Hematopoietic multipotent progenitor cell (in vitro differentiated cells): ENCODE results near the gene ABCB6. TPM values are rescaled to one million over a fixed set of nuclear protein-coding genes. Genes with fewer than 3 reads are reported as not detected.
"Not testable (repeated sequence)": the region's sequence is repeated elsewhere in the genome, so short reads cannot be mapped to it uniquely, and the experiment has no call there.

Source experiments
- DNase-seq, 3 donors: peaks; one replicate each; pipeline ENCODE4 v3.0.0-alpha.2; 2011 to 2015; ENCODE audit warnings: low read depth in 2 of 3, low spot score in 2 of 3
- total RNA-seq: library from RNA; depleted of rRNA; stranded (reverse); fragments of >200 nt; gene quantifications from one replicate; pipeline ENCODE4 v1.2.3, GENCODE V29; 2012

The ABCB6 gene
- total RNA-seq, 1 donor: 11.3 TPM

- no peak for DNase-seq
Measured at GRCh38 chr2:219215871-219216534, 2.8 kb downstream of the ABCB6 start.

DNA sequence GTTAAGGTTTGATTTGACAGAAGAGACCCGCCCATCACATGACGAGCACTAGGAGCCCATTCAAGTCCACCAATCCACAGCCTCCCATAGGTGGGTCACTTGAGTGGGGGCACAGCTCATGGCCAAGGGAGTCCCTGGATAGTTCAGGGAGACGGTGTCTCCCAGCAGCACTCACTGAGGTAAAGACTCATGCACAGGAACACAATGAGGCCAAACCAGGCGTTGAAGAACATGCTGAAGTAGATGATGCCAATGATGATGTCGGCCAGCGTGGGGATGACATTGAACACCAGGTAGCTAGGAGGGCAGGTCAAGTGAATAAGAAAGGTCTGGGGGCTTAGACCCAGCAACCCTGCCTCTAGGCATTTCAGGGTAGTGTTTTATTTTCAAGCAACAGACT, 4.0 kb downstream of the ABCB6 start:
- DNase-seq: no peak

DNA sequence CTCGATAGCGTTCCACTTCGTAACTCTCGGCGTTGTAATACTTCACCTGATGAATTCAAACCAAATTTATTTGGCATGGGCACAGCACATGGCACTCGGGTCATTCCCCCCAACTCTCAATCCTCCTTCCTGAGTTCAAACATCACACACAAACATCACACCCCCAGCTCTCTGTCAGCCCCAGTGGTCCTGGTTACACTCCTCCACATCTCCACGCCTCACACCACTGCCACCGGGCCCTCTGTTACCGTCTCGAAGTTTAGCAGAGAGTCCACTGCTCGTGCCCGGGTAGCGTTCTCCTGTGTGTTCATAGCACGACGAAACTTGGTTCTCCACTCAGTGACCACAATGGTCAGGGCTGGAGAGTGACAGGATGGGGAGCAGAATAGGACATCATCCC, 4.6 kb downstream of the ABCB6 start:
- DNase-seq: no peak

- DNase-seq: no peak
Measured at GRCh38 chr2:219213486-219214071, 5.2 kb downstream of the ABCB6 start.

- DNase-seq: no peak
Measured at GRCh38 chr2:219213026-219213415, 5.7 kb downstream of the ABCB6 start.

DNA sequence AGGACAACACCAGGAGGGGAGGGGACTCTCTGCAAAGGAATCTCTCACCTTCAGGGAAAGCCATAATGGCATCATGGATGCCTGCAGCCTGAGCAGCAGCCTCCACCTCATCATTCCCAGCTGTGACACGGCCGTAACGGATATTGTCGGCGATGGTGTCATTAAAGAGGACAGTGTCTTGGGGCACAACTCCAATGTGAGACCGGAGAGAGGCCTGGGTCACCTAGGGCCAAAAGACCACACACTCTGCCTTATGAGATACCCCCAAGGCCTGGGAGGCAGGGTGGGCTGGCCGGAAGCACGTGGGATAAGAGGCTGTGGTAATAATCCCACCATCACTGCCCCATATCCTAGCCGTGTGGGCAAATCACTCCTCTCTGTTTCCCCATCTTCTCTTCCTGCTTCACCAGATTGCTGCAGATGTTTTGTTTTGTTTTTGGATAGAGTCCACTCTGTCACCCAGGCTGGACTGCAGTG, 7.8 kb downstream of the ABCB6 start:
- DNase-seq: no peak

GRCh38 chr2:219210196-219210885, 8.4 kb downstream of the ABCB6 start:
- no peak for DNase-seq

DNA sequence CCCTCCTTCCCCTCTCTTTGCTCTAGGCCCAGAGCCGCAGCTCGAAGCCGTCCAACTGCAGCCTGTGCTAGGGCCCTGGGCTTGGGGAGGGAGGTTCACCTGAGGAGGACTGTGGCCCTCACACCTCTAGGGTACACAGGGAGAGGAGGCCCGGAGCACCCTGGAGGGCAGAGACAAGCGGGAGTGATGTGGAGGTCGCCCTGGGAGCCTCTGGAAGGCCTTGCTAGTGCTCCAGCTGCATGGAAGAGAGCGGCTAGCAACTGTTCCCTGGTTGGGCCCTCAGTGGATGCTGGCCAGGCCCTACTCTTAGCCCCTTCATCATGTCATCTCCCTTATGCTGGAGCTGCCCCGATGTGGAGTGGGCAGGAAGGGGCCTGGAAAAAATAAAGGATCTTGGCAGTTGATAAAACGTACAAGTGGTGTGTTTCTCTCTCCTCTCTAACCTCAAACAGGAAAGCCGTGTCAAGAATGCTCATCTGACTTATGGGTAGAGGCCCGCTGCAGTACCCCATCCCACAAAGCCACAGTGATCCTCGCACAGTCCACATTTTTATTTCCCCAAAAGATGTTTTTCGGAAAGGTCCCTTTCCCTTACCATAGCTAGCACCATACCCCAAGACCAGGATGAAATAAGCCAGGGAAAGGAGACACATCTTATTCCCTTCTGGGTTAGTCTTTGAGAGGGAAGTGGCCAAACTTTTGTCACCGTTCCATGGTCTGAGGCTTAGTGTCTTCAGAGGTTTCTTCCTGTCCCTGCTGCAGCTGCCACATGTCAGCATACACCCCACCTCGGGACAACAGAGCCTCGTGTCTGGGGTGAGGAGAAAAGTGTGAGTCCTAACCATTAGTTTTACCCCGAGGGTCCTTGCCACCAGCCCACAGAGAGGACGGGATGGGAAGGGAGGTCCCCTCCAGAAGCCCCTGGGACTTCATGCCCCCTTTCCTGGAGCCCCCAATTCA, 9.2 kb downstream of the ABCB6 start:
- peak in 1 of 3 donors; percentile 33 for DNase-seq

GRCh38 chr2:219207884-219208740, 10.6 kb downstream of the ABCB6 start:
- DNase-seq: no peak

DNA sequence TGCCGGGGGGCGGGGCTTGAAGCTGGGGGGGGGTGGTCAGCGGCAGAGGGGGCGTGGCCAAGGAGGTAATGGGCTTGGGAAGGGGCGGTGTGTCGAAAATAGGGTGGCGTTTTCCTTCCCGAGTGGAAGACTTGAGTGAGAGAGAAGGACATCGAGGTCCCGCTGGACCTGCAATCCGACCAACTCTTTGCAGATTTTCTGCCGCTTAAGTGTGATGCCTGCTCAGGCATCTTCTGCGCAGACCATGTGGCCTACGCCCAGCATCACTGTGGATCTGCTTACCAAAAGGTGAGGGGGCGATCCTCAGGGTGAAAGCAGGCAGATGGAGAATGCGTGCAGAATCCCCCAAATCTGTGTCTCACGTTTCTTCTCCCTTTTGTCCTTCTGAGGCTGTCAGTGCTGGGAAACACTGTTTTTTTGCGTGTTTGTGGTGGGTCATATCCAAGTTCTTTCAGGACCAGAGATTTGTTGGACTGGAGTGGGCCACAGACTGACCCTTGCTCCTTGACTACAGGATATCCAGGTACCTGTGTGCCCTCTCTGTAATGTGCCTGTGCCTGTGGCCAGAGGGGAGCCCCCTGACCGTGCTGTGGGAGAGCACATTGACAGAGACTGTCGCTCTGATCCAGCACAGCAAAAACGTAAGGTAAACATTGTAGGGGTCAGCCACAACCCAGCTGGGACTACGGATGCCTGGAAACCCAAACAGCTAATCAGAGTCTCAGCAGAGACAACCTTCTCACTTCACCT, 11.4 kb downstream of the ABCB6 start:
- DNase-seq: no peak

DNA sequence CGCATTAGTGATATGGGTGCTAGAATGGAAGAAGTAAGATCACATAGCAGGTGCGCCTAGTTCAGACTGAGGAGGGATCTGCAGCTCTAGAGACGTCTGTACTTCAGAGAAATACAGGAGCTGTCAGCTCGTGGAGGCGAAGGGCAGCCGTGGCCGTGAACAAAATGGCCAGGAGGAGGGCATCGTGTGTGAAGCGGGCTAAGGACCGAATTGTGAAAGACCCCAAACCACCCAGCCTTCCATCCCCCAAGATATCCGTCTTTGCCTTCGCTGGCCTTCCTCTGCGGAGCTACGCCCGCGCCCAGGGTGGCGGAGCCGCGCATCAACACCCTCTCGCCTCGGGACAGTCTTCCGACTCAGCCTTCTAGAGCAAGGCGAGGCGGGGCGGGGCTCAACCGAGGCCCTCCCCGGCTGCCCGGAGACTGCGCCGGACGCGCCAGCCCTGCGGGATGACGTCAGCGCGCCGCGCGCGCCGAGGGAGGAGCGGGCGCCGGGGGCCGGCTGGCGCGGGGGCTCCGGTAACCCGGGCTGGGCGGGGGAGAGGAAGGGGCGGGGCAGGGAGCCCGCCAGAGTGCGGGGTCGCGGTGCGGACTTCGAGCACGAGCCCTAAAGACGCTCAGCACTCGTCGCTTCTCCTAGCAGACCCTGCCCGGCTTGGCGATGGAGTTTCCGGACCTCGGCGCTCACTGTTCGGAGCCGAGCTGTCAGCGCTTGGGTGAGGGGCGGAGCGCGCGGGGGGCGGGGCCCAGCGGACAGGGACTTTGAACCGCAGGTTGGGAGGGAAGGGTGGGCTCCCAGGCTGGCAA, 12.2 kb downstream of the ABCB6 start, which contains the start of gene ZFAND2B:
Gene ZFAND2B (plus strand): TSS at position 455 of the 806 bp plus-strand sequence. CDS start 206 bp downstream, at position 661.
- DNase-seq: peak; percentile 96 to 97 (median 96)

GRCh38 chr2:219205981-219206327, 12.8 kb downstream of the ABCB6 start:
- DNase-seq: no peak

DNA sequence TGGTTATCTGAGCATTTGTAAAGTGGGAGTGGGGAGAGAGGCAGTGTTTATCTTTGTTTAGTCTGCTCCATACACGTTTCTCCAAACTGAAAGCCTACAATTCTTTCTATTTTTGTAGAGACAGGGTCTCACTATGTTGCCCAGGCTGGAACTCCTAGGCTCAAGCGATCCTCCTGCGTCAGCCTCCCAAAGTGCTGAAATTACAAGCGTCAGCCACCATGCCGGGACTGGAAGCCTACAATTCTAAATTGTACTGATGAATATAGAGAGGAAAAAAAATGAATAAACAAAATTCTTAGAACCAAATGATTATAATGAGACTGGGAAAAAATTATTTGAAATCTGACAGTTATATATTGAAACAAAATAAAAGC, 13.6 kb downstream of the ABCB6 start:
- no peak for DNase-seq

DNA sequence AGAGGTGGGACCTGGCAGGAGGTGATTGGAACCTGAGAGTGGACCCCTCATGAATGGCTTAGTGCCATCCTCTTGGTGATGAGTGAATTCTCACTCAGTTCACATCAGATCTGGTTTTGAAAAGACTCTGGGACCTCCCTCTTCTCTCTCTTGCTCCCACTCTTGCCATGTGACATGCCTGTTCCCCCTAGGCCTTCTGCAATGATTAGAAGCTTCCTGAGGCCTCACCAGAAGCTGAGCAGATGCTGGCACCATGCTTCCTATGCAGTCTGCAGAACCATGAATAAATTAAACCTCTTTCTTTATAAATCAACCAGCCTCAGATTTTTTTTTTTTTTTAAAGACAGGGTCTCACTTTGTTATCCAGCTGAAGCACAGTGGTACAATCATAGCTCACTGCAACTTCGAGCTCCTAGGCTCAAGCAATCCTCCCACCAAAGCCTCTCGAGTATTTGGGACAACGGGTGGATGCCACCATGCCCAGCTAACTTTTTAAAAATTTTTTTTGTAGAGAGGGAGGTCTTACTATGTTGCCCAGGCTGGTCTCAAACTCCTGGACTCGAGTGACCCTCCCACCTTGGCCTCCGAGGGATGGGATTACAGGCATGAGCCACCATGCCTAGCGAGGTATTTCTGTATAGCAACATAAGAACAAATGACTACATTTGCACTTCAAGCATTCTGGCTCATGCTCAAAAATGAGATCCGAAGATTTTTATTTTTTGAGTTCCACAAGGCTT, 14.2 kb downstream of the ABCB6 start:
- no peak for DNase-seq

GRCh38 chr2:219201331-219201730, 17.4 kb downstream of the ABCB6 start:
- DNase-seq: not testable (repeated sequence)

DNA sequence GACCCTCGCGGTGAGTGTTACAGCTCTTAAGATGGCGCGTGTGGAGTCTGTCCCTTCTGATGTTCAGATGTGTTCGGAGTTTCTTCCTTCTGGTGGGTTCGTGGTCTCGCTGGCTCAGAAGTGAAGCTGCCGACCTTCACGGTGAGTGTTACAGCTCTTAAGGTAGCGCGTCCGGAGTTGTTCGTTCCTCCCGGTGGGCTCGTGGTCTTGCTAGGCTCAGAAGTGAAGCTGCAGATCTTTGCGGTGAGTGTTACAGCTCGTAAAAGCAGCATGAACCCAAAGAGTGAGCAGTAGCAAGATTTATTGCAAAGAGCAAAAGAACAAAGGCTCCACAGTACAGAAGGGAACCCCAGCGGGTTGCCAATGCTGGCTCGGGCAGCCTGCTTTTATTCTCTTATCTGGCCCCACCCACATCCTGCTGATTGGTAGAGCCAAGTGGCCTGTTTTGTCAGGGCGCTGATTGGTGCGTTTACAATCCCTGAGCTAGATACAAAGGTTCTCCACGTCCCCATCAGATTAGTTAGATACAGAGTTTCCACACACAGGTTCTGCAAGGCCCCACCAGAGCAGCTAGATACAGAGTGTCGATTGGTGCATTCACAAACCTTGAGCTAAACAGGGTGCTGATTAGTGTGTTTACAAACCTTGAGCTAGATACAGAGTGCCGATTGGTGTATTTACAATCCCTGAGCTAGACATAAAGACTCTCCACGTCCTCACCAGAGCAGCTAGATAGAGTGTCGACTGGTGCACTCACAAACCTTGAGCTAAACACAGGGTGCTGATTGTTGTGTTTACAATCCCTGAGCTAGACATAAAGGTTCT, 18.0 kb downstream of the ABCB6 start:
- not testable (repeated sequence) for DNase-seq
